K562 (cell line): ENCODE measurements around the gene AGFG2. TPM values are rescaled to one million over a fixed set of nuclear protein-coding genes. Genes with fewer than 3 reads are reported as not detected.

ENCODE experiments used
- ATAC-seq: fragments of 200-7000 bp; cut with Tn5 transposase; 3 replicates; pipeline ENCODE4 v1.9.1; 2020; ENCODE audit warnings: moderate library complexity
- BruUV-seq: library from RNA; stranded (reverse); fragments of 400-500 nt; replicated peaks from 2 replicates; lab custom pipeline; 2021; lab: Mats Ljungman, UMichigan
- CTCF ChIA-PET: fragments of 300-600 bp; formaldehyde crosslinking; extraction: SDS; loops from one replicate; lab custom pipeline; 2021; ENCODE audit warnings: low intra/inter-chr PET ratio; lab: Yijun Ruan, JAX
- POLR2A ChIA-PET: fragments of 300-600, 350-650 bp; sonication (Branson Sonifier 250); formaldehyde crosslinking; extraction: SDS; loops from one replicate; lab custom pipeline; 2021; ENCODE audit warnings: antibody characterized with exemption, inconsistent platforms; lab: Yijun Ruan, JAX
- DNase-seq, 4 experiments: peaks; one replicate each; pipeline versions ENCODE4 v3.0.0 to v3.0.0-alpha.2; 2011 to 2018; ENCODE audit warnings: low spot score in 3 of 4, mixed read lengths in 3 of 4; ENCODE audit errors: extremely low read depth in 1 of 4
- FAIRE-seq: peaks from 2 replicates; lab custom pipeline; 2011; peaks lifted over from hg19 to GRCh38; lab: Jason Lieb, UNC
- H2AFZ ChIP-seq: 2 replicates; pipeline ENCODE4 v1.6.0; 2011; ENCODE audit warnings: low read depth, low read length, control low read depth, inconsistent platforms
- H3K27ac ChIP-seq: fragments of 200-600 bp; 3 replicates; pipeline ENCODE4 v1.8.0; 2011; ENCODE audit warnings: low read depth, mild to moderate bottlenecking, control low read depth, inconsistent platforms, low read length, moderate library complexity, mixed read lengths; ENCODE audit errors: extremely low read depth
- H3K27me3 ChIP-seq, 2 experiments: fragments of 300-600 bp in 1 of 2; 2 replicates in 1 of 2; 3 replicates in 1 of 2; pipeline versions ENCODE4 v1.6.0 to v1.8.0; 2011; ENCODE audit warnings: inconsistent platforms in 2 of 2, low read length in 2 of 2, mild to moderate bottlenecking in 1 of 2, mixed read lengths in 1 of 2, moderate library complexity in 1 of 2; ENCODE audit not compliant: control insufficient read depth in 2 of 2, insufficient read depth in 2 of 2
- H3K36me3 ChIP-seq: fragments of 300-600 bp; 3 replicates; pipeline ENCODE4 v1.8.0; 2011; ENCODE audit warnings: mild to moderate bottlenecking, low read length, inconsistent platforms; ENCODE audit not compliant: control insufficient read depth, insufficient read depth
- H3K4me1 ChIP-seq, 2 experiments: fragments of 200-600 bp in 1 of 2; replicated peaks in 1 of 2; 2 replicates in 1 of 2; 3 replicates in 1 of 2; pipeline versions ENCODE4 v1.5.1 to v1.8.0; 2011; ENCODE audit warnings: inconsistent platforms in 2 of 2, low read length in 2 of 2, mild to moderate bottlenecking in 1 of 2, mixed read lengths in 1 of 2, moderate library complexity in 1 of 2; ENCODE audit not compliant: control insufficient read depth in 2 of 2, insufficient read depth in 2 of 2
- H3K4me2 ChIP-seq: 2 replicates; pipeline ENCODE4 v1.6.1; 2011; ENCODE audit warnings: low read length, control low read depth, inconsistent platforms, mixed read lengths; ENCODE audit not compliant: insufficient read depth
- H3K4me3 ChIP-seq: fragments of 200-600 bp; sonication (generic), shearing (Covaris generic); 2 replicates; pipeline ENCODE4 v1.5.1; 2016; ENCODE audit warnings: control low read depth, inconsistent platforms
- H3K79me2 ChIP-seq: fragments of 200-600 bp; 3 replicates; pipeline ENCODE4 v1.8.0; 2011; ENCODE audit warnings: low read length, inconsistent platforms; ENCODE audit not compliant: control insufficient read depth, insufficient read depth
- H3K9ac ChIP-seq, 2 experiments: 2 replicates each; pipeline versions ENCODE4 v1.6.0 to v1.6.1; 2011; ENCODE audit warnings: low read depth in 2 of 2, low read length in 2 of 2, control low read depth in 1 of 2, inconsistent platforms in 1 of 2, mild to moderate bottlenecking in 1 of 2, mixed read lengths in 1 of 2; ENCODE audit not compliant: insufficient read depth in 1 of 2
- H3K9me1 ChIP-seq: one replicate; pipeline ENCODE4 v1.6.0; 2011; ENCODE audit warnings: inconsistent platforms, mild to moderate bottlenecking, low read length, moderate library complexity; ENCODE audit not compliant: control insufficient read depth, insufficient read depth
- H3K9me3 ChIP-seq: replicated peaks from 2 replicates; pipeline ENCODE4 v1.5.1; 2011; ENCODE audit warnings: low read depth, low read length, inconsistent platforms; ENCODE audit not compliant: control insufficient read depth, insufficient read depth
- H4K20me1 ChIP-seq: replicated peaks from 2 replicates; pipeline ENCODE4 v1.6.1; 2011; ENCODE audit warnings: low read length, inconsistent platforms, mixed read lengths; ENCODE audit not compliant: control insufficient read depth, insufficient read depth
- CREM ChIP-seq: IDR thresholded peaks from 2 replicates; pipeline ENCODE4 v1.6.1; 2014; ENCODE audit warnings: antibody characterized with exemption, low read depth
- ESRRA ChIP-seq: fragments of 450-650 bp; IDR thresholded peaks from 2 replicates; pipeline ENCODE4 v1.6.1; 2014; ENCODE audit warnings: low read depth, mild to moderate bottlenecking, moderate library complexity, borderline replicate concordance
- FOXP4 ChIP-seq: sonication (generic); formaldehyde crosslinking; IDR thresholded peaks from 2 replicates; pipeline ENCODE4 v1.8.0; 2022; ENCODE audit warnings: mild to moderate bottlenecking, missing genetic modification reagents, borderline replicate concordance
- GATAD2A ChIP-seq: fragments of 450-650 bp; IDR thresholded peaks from 2 replicates; pipeline ENCODE4 v1.6.1; 2017
- JUN ChIP-seq, 2 experiments: sonication (generic) in 1 of 2; formaldehyde crosslinking in 1 of 2; IDR thresholded peaks; 2 replicates each; pipeline versions ENCODE4 v1.6.1 to v1.8.0; 2012 to 2022; ENCODE audit warnings: borderline replicate concordance in 2 of 2, mild to moderate bottlenecking in 2 of 2, improper control_type of control experiment in 1 of 2, low read depth in 1 of 2, low read length in 1 of 2, missing genetic modification reagents in 1 of 2
- KAT2B ChIP-seq: IDR thresholded peaks from one replicate; pipeline ENCODE4 v1.6.1; 2012; ENCODE audit warnings: low read depth, mild to moderate bottlenecking, control low read depth, inconsistent platforms, low read length, moderate library complexity
- LCOR ChIP-seq: sonication (generic); formaldehyde crosslinking; IDR thresholded peaks from 2 replicates; pipeline ENCODE4 v1.8.0; 2022; ENCODE audit warnings: mild to moderate bottlenecking, missing genetic modification reagents
- PPARD ChIP-seq: fragments of 250-450 bp; sonication (Bioruptor Pico); IDR thresholded peaks from 2 replicates; pipeline ENCODE4 v1.8.0; 2022; ENCODE audit warnings: inconsistent platforms, mild to moderate bottlenecking, moderate library complexity
- RHOXF2B ChIP-seq: fragments of 250-450 bp; sonication (Bioruptor Pico); conservative IDR thresholded peaks from 2 replicates; pipeline ENCODE4 v1.5.1; 2021
- TFAM ChIP-seq: fragments of 250-450 bp; sonication (Bioruptor Pico); conservative IDR thresholded peaks from 2 replicates; pipeline ENCODE4 v1.5.0; 2021; ENCODE audit warnings: mild to moderate bottlenecking, moderate library complexity
- ZNF655 ChIP-seq: fragments of 250-450 bp; sonication (Bioruptor Pico); IDR thresholded peaks from 2 replicates; pipeline ENCODE4 v1.5.0; 2021
- WGBS: fragments of 100-300 bp; shearing (Covaris generic); methylation state at CpG from one replicate; pipeline ENCODE4 v1.1.6; 2016; ENCODE audit warnings: low coverage, mixed read lengths; ENCODE audit not compliant: insufficient coverage; ENCODE audit errors: missing lambda C conversion rate; 5-methylcytosine and 5-hydroxymethylcytosine counted together
- in situ Hi-C: fragments of 300-500 bp; cut with MboI; formaldehyde crosslinking; loops from 4 replicates; pipeline ENCODE4 v1.15.0; 2018; ENCODE audit warnings: inconsistent platforms, mixed read lengths
- intact Hi-C: fragments of 100-400 bp; cut with micrococcal nuclease; formaldehyde crosslinking; loops from 2 replicates; pipeline ENCODE4 v1.14.2; 2022
- polyA plus RNA-seq, 8 experiments: library from polyadenylated mRNA; depleted of rRNA in 4 of 8; stranded (reverse) in 5 of 8; unstranded in 3 of 8; fragments of >200 nt; fragmentation: Nextera tagmentation in 2 of 8; fragmentation: Illumina TruSeq in 1 of 8; extraction: Ambion mirVana in 2 of 8; extraction: Trizol in 1 of 8; gene quantifications; 2 replicates each; pipeline versions ENCODE4 v1.2.1 to v1.2.3, GENCODE V29; 2011 to 2014; ENCODE audit warnings: inconsistent platforms in 1 of 8, missing spikeins in 1 of 8
- total RNA-seq, 7 experiments: library from RNA; depleted of rRNA in 6 of 7; stranded (reverse); fragments of >200 nt in 6 of 7; fragmentation: Illumina TruSeq in 2 of 7; extraction: Trizol in 2 of 7; gene quantifications; 2 replicates each; pipeline versions ENCODE4 v1.2.1 to v1.2.3, GENCODE V29; 2011 to 2021; ENCODE audit warnings: low replicate concordance in 1 of 7

AGFG2 gene
- total and polyA plus RNA-seq, 9 of the 15 experiments (the other 6 are each of a cell fraction or from before 2014, with no cell fraction given) = 0.31 to 23.1 (median 6.5) TPM

GRCh38 chr7:100563100-100563564, 24.1 kb downstream of the AGFG2 start:
- Histone ChIP-seq H3K9me3 (no peaks in the 10 kb centered on the region), H3K9me1 (no peaks in the 10 kb centered on the region), H4K20me1 (no peaks in the 10 kb centered on the region), H3K27ac (no peak overlapping the region), H3K36me3 (peaks cover 17% of the 10 kb centered on the region; the same call in 2 of the 3 replicates), H2AFZ (no peak overlapping the region), H3K4me3 (no peak overlapping the region), H3K9ac (no peak overlapping the region; a peak in 1 of 4 replicates), H3K4me1 (peaks cover 0 to 31% of the 10 kb centered on the region in 2 experiments; a peak in 3 of 5 replicates), H3K4me2 (no peak overlapping the region), H3K27me3 (no peaks in the 10 kb centered on the region), H3K79me2 (no peaks in the 10 kb centered on the region)
- intact Hi-C loops (no loop called here), in situ Hi-C loops (loop anchor here (25.0 kb wide), 1 partner anchor 101 kb away; the partner anchor contains the start of gene SPACDR)
- 70% methylated on average over 8 of the region's 8 CpGs for WGBS
- CTCF ChIA-PET = interaction anchor here (0.6 to 1.9 kb wide), 5 partner anchors 25 to 162 kb away, joined by 3 to 9 read pairs (median 5); no protein-coding TSS in a partner anchor
- FAIRE-seq (no peak), DNase-seq (no peak), ATAC-seq (no peak)
- BruUV-seq = no TSS peak
- POLR2A ChIA-PET = interaction anchor here (1.0 kb wide), 1 partner anchor 108 kb away, joined by 3 read pairs; no protein-coding TSS in a partner anchor
- TF ChIP-seq TFAM (CRISPR knock-in tag) (no peak), KAT2B (no peak), PPARD (CRISPR knock-in tag) (no peak), LCOR (CRISPR knock-in tag) (no peak), JUN (IDR thresholded peaks at IDR 0.05; ENCODE audit: borderline replicate concordance, low read depth, low read length) (no peak), JUN (CRISPR knock-in tag; IDR thresholded peaks at IDR 0.05; ENCODE audit: borderline replicate concordance) (no peak), ESRRA (no peak), CREM (no peak), RHOXF2B (CRISPR knock-in tag) (no peak), FOXP4 (CRISPR knock-in tag) (no peak), GATAD2A (no peak), ZNF655 (CRISPR knock-in tag) (no peak)
